GM21360 (cell line): ENCODE results near the gene MSH2.
A peak's percentile ranks its signal among the peaks of the same experiment; 100 is the strongest.
"Not testable (repeated sequence)": the region's sequence is repeated elsewhere in the genome, so short reads cannot be mapped to it uniquely, and the experiment has no call there.

ENCODE experiments used
- ATAC-seq: cut with Tn5 transposase; IDR thresholded peaks from one replicate; pipeline ENCODE4 v1.9.1; 2021; ENCODE audit warnings: mild to moderate bottlenecking, moderate library complexity; ENCODE audit not compliant: unreplicated experiment

Gene MSH2

DNA sequence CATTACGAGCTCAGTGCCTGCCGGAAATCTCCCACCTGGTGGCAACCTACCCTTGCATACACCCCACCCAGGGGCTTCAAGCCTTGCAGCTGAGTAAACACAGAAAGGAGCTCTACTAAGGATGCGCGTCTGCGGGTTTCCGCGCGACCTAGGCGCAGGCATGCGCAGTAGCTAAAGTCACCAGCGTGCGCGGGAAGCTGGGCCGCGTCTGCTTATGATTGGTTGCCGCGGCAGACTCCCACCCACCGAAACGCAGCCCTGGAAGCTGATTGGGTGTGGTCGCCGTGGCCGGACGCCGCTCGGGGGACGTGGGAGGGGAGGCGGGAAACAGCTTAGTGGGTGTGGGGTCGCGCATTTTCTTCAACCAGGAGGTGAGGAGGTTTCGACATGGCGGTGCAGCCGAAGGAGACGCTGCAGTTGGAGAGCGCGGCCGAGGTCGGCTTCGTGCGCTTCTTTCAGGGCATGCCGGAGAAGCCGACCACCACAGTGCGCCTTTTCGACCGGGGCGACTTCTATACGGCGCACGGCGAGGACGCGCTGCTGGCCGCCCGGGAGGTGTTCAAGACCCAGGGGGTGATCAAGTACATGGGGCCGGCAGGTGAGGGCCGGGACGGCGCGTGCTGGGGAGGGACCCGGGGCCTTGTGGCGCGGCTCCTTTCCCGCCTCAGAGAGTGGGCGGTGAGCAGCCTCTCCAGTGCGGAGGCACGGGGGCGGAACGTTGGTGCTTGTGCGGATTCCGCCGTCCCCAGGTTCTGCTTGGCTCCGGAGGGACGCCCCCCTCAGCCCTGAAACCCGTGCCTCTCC is at the start of gene MSH2:
TSS of gene MSH2 (plus strand) at position 352 of the 804 bp plus-strand sequence. CDS start at position 388, 36 bp downstream.
- peak; percentile 91 for ATAC-seq

DNA sequence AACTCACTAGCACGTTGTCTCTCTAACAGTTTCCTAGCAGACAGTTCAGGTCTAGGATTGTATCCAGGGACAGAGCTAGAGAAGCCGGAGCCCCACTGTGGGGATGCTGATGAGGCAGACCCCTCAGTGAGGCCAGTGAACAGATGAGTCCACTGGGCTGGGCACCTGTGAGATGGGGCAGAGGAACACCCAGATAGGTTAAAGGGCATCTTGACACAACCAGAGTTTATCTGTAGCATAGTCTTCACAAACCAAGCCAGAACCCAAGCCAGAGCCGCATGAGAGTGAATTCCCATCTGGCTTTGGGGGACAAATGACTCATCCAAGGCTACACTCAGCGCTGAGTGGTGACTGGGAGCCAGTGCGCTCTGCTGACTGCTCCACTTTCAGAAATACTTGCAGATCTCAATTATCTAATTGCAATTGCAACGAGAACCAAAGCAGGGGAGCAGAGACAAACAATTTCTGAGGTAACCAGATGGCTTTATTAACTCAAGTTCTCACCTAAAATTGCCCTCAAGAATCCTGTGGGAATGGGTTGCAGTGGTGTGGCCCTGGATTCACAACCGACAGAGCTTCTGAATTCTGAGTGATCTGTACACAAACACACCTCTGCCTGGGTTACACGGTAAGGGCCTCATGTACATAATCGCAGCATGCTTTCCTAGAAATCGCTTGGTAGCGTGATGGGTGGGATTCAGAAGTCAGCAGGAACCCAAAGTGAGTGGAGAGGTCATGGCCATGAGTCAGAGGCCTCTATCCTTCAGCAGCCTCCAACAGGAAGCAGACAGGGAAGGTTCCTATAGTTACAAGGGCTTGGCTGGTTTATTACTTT is 48.7 kb upstream of the MSH2 start:
- no peak for ATAC-seq

DNA sequence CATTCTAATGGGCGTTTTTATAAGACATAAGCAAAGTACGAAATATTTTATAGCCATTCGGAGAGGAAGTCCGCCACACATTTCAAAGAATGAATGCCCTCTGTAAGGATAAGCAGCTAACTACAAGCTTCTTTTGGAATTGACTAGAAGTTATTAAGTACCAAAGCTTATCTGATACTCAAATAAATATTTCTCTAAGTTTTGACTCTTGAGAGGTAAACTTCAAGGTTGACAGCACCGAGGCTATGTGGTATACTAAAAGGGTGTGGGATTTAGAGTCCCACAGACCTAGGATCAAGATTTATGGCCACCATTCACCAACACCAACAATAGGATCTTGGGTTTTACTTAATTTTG is 48.1 kb upstream of the MSH2 start:
- no peak for ATAC-seq

DNA sequence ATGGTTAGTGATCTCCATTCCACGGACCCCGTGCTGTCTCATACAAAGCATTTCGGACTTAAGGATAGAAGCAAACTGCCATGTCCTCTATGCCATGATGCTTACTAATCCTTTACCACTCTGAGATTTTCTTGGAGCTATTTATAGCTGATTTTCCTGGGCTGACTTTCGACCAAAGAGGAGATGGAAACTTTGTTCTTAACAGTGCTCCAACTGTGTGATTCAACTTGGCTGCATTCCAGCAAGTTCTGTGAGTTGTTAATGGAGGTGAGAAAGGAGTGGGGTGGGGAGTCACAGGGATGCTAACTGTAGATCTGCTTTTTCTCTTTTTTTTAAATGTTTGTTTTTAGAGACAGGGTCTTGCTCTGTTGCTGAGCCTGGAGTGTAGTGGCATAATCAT is 45.5 kb upstream of the MSH2 start:
- no peak for ATAC-seq

DNA sequence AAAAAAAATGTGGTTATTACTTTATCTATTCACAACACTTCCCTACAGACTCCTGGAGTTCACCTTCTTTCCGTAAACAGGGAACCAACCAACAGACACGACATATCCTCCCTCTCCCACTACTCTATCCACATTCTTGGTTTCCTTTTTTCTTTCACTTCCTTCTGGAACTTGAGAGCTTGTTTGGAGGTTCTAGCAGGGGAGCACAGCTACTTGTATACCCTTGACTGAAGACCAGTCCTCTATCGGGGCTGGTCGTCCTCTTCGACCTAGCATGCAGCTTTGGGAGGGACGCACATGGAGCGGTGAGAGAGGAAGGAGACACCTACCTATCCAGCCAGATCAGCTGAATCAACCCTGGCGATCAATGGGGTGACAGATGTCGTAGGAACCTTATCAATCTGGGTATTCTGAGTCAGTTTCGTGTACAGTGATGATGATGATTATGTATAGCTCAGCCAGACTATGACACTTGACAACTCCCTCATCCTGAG is 43.5 kb upstream of the MSH2 start:
- no peak for ATAC-seq

DNA sequence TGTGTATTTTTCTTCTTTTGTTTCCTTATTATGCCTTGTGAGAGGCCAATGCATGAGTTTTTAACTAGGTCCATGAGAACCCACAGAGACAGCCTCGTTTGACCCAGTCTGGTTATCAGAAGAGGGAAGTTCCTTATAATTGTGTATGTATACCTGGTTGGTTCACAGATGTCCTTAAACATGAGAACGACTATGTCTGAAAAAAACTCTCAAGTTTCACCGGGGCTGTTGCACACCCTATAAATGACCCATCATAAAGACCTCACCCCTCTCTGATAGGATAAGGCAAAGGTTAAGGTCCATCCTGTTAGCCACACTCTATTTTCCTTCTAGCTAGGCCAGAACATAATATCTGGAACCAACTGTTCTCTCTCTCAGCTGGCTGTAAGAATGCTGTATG is 42.7 kb upstream of the MSH2 start:
- ATAC-seq = no peak

DNA sequence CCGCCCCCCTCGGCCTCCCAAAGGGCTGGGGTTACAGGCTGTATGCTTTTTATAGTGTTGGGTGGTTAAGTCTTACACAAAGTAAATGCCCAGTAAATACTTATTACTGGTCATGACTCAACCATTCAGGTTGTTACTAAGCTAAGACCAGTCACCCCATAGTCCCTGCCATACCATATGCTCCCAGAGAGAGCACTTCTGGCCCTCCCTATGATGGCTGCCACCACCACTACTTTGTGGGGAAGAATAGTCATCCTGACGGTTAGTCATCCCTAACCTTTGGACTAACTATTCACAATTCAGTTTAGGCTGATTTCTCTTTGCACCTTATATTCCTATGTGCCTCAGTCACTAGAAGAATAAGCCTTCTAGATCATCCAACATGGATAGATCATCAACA is 42.0 kb upstream of the MSH2 start:
- no peak for ATAC-seq

DNA sequence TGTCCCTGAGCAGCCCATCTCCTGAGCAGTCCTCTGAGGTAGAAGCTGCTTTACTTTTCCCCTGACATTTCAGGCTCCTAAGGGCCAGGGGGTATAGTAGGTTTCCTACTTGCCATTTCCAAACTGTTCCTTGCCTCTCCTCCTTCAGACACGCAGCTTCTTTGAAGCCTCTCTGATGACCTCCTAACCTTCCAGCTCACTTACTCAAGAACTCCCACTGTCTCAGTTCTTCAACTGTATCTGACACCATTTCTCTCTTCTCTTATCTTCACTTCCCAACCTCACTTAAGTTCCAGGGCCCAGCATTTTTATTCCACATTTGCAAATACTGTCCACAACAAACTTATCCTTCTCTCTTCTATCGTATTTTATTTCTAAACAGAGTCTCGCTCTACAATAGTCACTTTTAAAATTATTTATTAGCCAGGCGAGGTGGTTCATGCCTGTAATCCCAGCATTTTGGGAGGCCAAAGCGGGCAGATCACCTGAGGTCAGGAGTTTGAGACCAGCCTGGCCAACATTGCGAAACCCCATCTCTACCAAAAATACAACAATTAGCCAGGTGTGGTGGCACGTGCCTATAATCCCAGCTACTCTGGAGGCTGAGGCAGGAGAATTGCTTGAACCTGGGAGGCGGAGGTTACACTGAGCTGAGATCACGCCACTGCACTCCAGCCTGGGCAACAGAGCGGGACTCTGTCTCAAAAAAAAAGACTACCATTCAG is 41.3 kb upstream of the MSH2 start:
- ATAC-seq = not testable (repeated sequence)

DNA sequence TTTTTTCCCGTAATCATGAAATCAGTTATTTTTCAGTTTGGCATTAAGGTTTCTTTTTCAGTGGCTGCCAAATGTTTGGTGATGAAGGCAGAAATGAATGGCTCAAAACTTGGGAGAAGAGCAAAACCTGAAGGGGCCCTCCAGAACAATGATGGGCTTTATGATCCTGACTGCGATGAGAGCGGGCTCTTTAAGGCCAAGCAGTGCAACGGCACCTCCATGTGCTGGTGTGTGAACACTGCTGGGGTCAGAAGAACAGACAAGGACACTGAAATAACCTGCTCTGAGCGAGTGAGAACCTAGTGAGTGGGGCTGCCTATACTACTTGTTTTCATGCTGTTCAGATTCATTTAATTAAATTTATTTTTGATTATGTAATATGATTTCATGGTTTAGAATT is 29.2 kb upstream of the MSH2 start:
- no peak for ATAC-seq

DNA sequence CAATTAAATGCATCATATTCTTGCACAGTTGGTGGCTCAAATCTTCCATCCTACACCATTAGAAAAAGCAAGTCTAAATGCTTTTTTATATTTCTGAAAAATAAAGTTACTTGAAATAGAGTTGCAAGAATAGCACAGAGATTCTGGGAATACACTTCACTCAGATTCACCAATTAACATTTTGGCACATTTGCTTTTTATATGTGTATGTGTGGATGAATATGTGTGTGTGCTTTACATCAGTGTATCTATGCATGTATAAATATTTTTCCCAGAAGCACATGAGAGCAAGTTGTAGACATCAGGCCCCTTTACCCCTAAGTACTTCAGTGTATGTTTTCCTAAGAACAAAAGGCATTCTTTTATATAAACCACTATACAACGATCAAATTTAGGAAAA is 27.6 kb upstream of the MSH2 start:
- ATAC-seq = no peak

DNA sequence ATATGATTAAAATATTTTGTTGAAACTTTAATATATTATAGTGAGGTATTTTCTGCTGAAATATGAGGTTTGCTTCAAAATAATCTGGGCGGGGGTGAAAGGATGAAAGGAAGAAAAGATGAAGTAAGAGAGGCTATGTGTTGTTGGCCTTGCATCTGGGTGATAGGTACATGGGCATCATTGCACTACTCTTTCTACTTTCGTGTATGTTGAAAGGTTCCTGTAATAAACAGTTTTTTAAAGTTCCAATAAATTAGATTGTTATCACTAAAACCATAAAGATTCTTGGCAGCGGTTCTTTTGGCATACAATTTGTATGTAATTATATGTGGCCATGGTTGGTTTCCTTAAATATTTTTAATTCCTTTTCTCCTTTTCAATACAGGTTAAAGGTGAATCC is 23.6 kb upstream of the MSH2 start:
- no peak for ATAC-seq

DNA sequence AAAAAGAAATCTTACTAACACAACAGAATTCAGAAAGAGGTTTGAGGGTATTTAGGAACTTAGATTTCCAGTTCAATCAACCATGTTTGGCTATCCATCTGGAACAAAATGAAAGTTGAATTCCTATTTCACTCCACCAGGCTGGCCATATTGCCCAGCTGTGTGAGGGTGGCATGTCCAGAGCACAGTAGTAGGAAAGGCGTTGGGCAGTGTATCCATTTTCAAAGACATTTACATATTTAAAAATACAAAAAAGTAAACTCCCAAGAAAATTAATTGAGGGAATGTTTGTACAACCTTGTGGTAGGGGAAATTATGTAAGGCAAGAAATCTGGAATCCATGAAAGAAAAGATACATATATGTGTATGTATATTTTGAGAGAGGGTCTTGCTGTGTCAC is 21.5 kb upstream of the MSH2 start:
- no peak for ATAC-seq

DNA sequence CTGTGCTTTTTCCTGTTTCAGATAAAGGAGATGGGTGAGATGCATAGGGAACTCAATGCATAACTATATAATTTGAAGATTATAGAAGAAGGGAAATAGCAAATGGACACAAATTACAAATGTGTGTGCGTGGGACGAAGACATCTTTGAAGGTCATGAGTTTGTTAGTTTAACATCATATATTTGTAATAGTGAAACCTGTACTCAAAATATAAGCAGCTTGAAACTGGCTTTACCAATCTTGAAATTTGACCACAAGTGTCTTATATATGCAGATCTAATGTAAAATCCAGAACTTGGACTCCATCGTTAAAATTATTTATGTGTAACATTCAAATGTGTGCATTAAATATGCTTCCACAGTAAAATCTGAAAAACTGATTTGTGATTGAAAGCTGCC is 16.4 kb upstream of the MSH2 start:
- ATAC-seq = no peak

DNA sequence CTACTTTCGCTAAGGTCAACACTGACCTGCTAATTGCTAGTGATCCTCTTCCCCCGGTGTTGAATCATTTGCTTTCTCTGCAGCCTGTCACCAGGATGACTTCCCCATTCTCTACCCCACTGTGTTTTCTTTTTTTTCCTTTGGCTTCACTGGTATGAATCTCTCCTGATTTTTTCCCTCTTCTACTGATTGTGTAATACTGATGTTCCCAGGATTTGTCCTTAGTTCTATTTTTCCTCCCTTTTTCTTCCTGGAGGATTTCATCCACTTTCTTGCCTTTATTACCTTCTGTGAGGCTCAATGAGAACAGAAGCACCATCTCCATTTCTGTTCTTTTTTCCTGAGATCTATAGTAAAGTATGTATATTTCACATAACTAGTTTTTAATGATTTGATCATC is 14.1 kb upstream of the MSH2 start:
- ATAC-seq = no peak

DNA sequence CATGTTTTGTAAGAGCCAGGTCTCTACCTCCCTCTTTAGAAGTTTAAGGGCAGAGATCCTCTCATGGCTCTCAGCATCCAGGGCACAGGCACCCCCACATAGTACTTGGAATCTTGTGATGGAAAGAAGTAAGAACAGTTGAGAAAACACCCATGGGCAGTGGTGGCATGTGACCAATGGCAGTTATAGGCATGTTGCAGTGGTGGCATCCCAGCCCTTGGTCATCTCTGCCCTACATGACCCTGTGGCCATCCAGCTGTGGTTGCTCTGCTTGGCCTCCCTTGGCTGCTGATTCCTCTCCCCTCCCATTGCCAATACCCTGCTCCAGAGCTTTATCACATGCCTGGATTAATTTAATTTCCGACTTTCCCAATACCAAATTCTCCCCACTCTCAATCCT is 13.3 kb upstream of the MSH2 start:
- ATAC-seq = no peak

DNA sequence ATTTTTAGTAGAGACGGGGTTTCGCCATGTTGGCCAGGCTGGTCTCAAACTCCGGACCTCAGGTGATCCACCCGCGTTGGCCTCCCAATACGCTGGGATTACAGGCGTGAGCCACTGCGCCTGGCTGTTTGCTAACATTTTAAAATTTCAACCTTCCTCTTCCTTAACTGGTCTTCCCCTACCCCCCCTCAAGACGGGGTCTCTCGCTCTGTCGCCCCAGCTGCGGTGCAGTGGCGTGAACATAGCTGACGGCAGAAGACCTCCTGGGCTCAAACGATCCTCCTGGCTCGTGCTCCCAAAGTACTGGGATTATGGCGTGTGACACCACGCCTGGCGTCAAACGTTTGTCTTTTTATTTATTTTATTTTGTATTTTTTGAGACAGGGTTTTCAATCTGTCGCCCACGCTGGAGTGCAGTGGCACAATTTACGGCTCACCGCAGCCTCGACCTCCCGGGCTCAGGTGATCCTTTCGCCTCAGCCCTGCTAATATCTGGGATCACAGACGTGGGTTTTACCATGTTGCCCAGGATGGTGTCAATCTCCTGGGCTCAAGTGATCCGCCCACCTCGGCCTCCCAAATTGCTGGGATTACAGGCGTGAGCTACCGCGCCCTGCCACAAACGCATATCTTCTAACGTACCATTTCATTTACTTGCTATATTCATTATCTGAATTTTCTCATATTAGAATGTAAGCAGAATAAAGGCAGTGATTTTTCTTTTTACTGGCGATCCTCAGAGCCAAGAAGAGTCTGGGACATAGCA is 984 bp upstream of the MSH2 start:
- no peak for ATAC-seq

DNA sequence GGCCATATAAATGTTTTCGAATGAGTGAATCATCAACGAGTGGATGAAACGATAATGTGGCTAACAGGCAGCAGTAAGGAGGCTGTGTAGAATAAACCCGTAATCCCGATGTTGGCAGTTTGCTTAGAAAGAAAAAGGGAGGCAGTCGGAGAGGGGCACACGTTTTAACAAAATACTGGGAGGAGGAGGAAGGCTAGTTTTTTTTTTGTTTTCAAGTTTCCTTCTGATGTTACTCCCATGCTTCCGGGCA is 476 bp upstream of the MSH2 start:
- no peak for ATAC-seq

DNA sequence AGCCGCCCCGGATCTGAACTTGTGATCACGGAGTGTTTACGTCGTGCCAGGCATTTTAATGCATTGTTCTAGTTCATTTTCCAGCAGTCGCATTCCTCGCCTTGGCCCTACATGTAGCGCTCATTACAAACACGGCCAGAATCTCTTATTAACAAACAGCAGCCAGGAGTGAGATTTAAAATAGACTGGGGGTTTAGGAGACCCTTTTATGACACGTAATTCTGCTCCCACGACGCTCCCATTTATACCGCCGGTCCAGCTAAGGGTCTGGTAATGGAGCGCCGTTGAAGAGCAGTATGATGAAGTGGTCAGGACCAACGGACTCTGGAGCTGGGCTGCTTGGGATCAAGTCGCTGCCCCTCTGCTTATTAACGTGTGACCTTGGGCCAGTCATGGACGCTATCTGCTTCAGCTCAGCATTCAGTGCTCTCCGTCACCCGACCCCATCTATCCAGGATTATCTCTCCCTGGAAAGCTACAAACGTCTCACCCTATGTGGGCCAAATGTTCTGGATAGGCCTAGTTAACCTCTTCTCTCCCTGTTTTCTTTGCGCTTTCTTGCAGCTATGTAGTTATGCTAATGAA is 745 bp downstream of the MSH2 start:
- no peak for ATAC-seq

DNA sequence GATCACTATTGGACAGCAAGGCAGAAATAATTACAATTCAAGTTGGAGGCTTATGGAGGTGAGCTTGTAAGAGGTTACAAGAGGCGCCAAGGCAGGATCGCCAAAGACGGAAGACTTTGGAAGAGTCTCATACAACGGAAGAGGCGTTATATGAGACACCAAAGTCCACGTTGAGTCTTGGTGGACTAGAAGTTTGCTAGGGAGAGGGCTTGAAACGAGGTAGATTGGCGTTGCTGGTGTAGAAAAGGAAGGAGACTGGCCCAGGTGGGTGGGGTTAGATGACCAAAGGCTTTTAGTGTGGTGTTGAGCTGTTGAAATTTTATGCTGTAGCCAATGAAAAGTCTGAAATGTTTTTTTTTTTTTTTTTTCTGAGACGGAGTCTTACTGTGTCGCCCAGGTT is 1.4 kb downstream of the MSH2 start:
- no peak for ATAC-seq

DNA sequence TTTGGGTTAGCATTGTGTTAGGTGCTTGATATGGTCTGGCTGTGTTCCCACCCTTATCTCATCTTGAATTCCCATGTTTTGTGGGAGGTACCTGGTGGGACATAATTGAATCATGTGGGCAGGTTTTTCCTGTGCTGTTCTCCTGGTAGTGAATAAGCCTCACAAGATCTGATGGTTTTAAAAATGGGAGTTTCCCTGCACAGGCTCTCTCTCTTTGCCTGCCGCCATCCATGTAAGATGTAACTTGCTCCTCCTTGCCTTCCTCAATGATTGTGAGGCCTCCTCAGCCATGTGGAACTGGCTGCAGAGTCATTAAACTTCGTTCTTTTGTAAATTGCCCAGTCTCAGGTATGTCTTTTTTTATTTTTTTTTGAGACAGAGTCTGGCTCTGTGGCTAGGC is 2.8 kb downstream of the MSH2 start:
- no peak for ATAC-seq
